Spleen (tissue), 11 donors: ENCODE measurements around the gene BPIFA1. TPM values are rescaled to one million over a fixed set of nuclear protein-coding genes. Genes with fewer than 3 reads are reported as not detected.

Experiments
- DNase-seq: peaks from one replicate; pipeline ENCODE4 v3.0.0-alpha.2; 2020
- H3K27ac ChIP-seq, 8 donors: fragments of 200-600 bp; sonication (generic) in 7 of 8; 1 replicate in 4 of 8; 2 replicates in 4 of 8; pipeline versions ENCODE4 v1.5.0 to v1.8.0; 2016 to 2021; ENCODE audit warnings: inconsistent platforms in 4 of 8, mild to moderate bottlenecking in 4 of 8, moderate library complexity in 1 of 8
- H3K27me3 ChIP-seq, 7 donors: fragments of 200-600 bp; sonication (generic) in 6 of 7; replicated peaks in 1 of 7; 1 replicate in 4 of 7; 2 replicates in 3 of 7; pipeline versions ENCODE4 v1.5.0 to v1.8.0; 2016 to 2021; ENCODE audit warnings: inconsistent platforms in 3 of 7, mild to moderate bottlenecking in 1 of 7
- H3K36me3 ChIP-seq, 6 donors: fragments of 200-600 bp; sonication (generic) in 5 of 6; 1 replicate in 4 of 6; 2 replicates in 2 of 6; pipeline versions ENCODE4 v1.5.0 to v1.8.0; 2016 to 2021; ENCODE audit warnings: inconsistent platforms in 2 of 6
- H3K4me1 ChIP-seq, 6 donors: fragments of 200-600 bp; sonication (generic) in 5 of 6; 1 replicate in 3 of 6; 2 replicates in 3 of 6; pipeline versions ENCODE4 v1.5.0 to v1.8.0; 2016 to 2021; ENCODE audit warnings: inconsistent platforms in 3 of 6
- H3K4me3 ChIP-seq, 8 donors: fragments of 200-600 bp; sonication (generic) in 7 of 8; 1 replicate in 4 of 8; 2 replicates in 4 of 8; pipeline versions ENCODE4 v1.5.0 to v1.8.0; 2016 to 2021; ENCODE audit warnings: inconsistent platforms in 4 of 8, mild to moderate bottlenecking in 4 of 8, moderate library complexity in 2 of 8
- H3K9me3 ChIP-seq, 8 donors: fragments of 200-600 bp; sonication (generic) in 7 of 8; 1 replicate in 4 of 8; 2 replicates in 4 of 8; pipeline versions ENCODE4 v1.5.0 to v1.8.0; 2016 to 2021; ENCODE audit warnings: inconsistent platforms in 4 of 8
- CTCF ChIP-seq, 11 experiments: fragments of 200-600 bp in 7 of 11; fragments of 450-650 bp in 4 of 11; sonication (generic) in 4 of 11; IDR thresholded peaks in 8 of 11; conservative IDR thresholded peaks in 3 of 11; 1 replicate in 7 of 11; 2 replicates in 4 of 11; pipeline versions ENCODE4 v1.4.0 to v1.8.0; 2016 to 2021; ENCODE audit warnings: antibody characterized with exemption in 11 of 11, inconsistent platforms in 4 of 11, mild to moderate bottlenecking in 1 of 11
- POLR2A ChIP-seq, 3 donors: fragments of 450-650 bp; IDR thresholded peaks; one replicate each; pipeline ENCODE4 v1.5.1; 2017; ENCODE audit warnings: antibody characterized with exemption in 3 of 3, mild to moderate bottlenecking in 1 of 3
- POLR2AphosphoS5 ChIP-seq, 3 donors: sonication (generic); formaldehyde crosslinking; IDR thresholded peaks; one replicate each; pipeline ENCODE4 v1.5.1; 2017; ENCODE audit warnings: antibody characterized with exemption in 3 of 3
- WGBS, 5 donors: extraction: QIAGEN DNeasy Blood & Tissue Kit in 3 of 5; methylation state at CpG; one replicate each; pipeline versions ENCODE4 v1.1.5 to v1.1.7; 2013 to 2018; 5-methylcytosine and 5-hydroxymethylcytosine counted together
- intact Hi-C: fragments of 100-400 bp; cut with DNase I; formaldehyde crosslinking; loops from one replicate; pipeline ENCODE4 v1.15.0; 2023; ENCODE audit warnings: low total_unique reads
- polyA plus RNA-seq, 3 donors: library from polyadenylated mRNA; stranded (reverse); fragments of 200-250 nt; gene quantifications; one replicate each; pipeline ENCODE4 v1.2.1, GENCODE V29; 2013
- total RNA-seq, 7 donors: library from RNA; depleted of rRNA in 3 of 7; stranded (reverse); fragments of >200 nt in 3 of 7; fragmentation: NEBNext Ultra II Directional in 4 of 7; extraction: Animal tissue kit (Norgen Biotek cat#: 25700) in 4 of 7; gene quantifications; one replicate each; pipeline versions ENCODE4 v1.1.0 to v1.2.1, GENCODE V29; 2016 to 2021
- donor health status: healthy with polysubstance abuse.
- donor health status: DM: no; HTN: no; CAD: no; lungs with moderate emphysema.
- donor health status: DM: no; HTN: no; CAD: no.
- donor health status: Bipolar disorder and iron deficiency.
- donor health status: healthy.
- donor health status: DM: no; HTN: no; CAD: no.
- donor health status: DM: yes; HTN: yes; CAD: no.

The BPIFA1 gene
- total and polyA plus RNA-seq, 10 donors, result not detected

GRCh38 chr20:33232486-33233072 is 3.2 kb upstream of the BPIFA1 start:
- Histone ChIP-seq H3K36me3 (no peaks in the 10 kb centered on the region), H3K4me1 (no peaks in the 10 kb centered on the region), H3K27ac (no peak overlapping the region), H3K4me3 (no peak overlapping the region), H3K27me3 (peaks cover 0 to 75% (median 0%) of the 10 kb centered on the region in 7 donors), H3K9me3 (no peaks in the 10 kb centered on the region)
- intact Hi-C loops, result no loop called here
- no peak for TF ChIP-seq POLR2A (IDR thresholded peaks at IDR 0.05)
- no peak for TF ChIP-seq POLR2AphosphoS5 (IDR thresholded peaks at IDR 0.05)
- TF ChIP-seq CTCF (IDR thresholded peaks at IDR 0.05 in 8 of 11, conservative IDR thresholded peaks at IDR 0.05 in 3 of 11), result no peak
- DNase-seq, result no peak
- WGBS, 5 donors, result 17 to 23% (median 19%) methylated on average over 2 of the region's 2 CpGs

GRCh38 chr20:33233129-33233774 is 2.5 kb upstream of the BPIFA1 start:
- TF ChIP-seq POLR2A (IDR thresholded peaks at IDR 0.05) (no peak), CTCF (IDR thresholded peaks at IDR 0.05 in 8 of 11, conservative IDR thresholded peaks at IDR 0.05 in 3 of 11) (no peak), POLR2AphosphoS5 (IDR thresholded peaks at IDR 0.05) (no peak)
- no peaks in the 10 kb centered on the region for H3K4me1 ChIP-seq
- WGBS, 5 donors, result 26 to 39% (median 31%) methylated on average over 5 of the region's 5 CpGs

GRCh38 chr20:33234050-33234449 is 1.7 kb upstream of the BPIFA1 start:
- Histone ChIP-seq H3K27ac (no peak overlapping the region), H3K4me1 (no peaks in the 10 kb centered on the region), H3K27me3 (peaks cover 0 to 77% (median 0%) of the 10 kb centered on the region in 7 donors), H3K4me3 (no peak overlapping the region), H3K9me3 (no peaks in the 10 kb centered on the region), H3K36me3 (no peaks in the 10 kb centered on the region)
- intact Hi-C loops, result no loop called here
- DNase-seq, result no peak
- 82 to 90% (median 90%) methylated on average over 2 of the region's 2 CpGs for WGBS, 5 donors
- no peak for TF ChIP-seq POLR2A (IDR thresholded peaks at IDR 0.05)
- no peak for TF ChIP-seq CTCF (IDR thresholded peaks at IDR 0.05 in 8 of 11, conservative IDR thresholded peaks at IDR 0.05 in 3 of 11)
- no peak for TF ChIP-seq POLR2AphosphoS5 (IDR thresholded peaks at IDR 0.05)

More at GRCh38 chr20:33233129-33233774, 2.5 kb upstream of the BPIFA1 start:
- H3K27ac ChIP-seq, result no peak overlapping the region
- peaks cover 0 to 72% (median 0%) of the 10 kb centered on the region in 7 donors for H3K27me3 ChIP-seq
- H3K36me3 ChIP-seq, result no peaks in the 10 kb centered on the region
- intact Hi-C loops, result no loop called here
- no peak overlapping the region for H3K4me3 ChIP-seq
- no peak for DNase-seq
- H3K9me3 ChIP-seq, result no peaks in the 10 kb centered on the region

- no peak for TF ChIP-seq POLR2AphosphoS5 (IDR thresholded peaks at IDR 0.05)
- no peak for TF ChIP-seq POLR2A (IDR thresholded peaks at IDR 0.05)
- intact Hi-C loops, result no loop called here
- H3K9me3 ChIP-seq, result no peaks in the 10 kb centered on the region
- H3K4me3 ChIP-seq, result no peak overlapping the region
- DNase-seq, result no peak
- H3K27ac ChIP-seq, result no peak overlapping the region
- 29 to 79% (median 67%) methylated on average over 1 of the region's 1 CpG for WGBS, 5 donors
- no peaks in the 10 kb centered on the region for H3K4me1 ChIP-seq
- H3K27me3 ChIP-seq, result peaks cover 0 to 67% (median 0%) of the 10 kb centered on the region in 7 donors
- no peaks in the 10 kb centered on the region for H3K36me3 ChIP-seq
Measured at GRCh38 chr20:33236351-33236750, 555 bp downstream of the BPIFA1 start.
